Measurements from ENCODE around the gene AKAP7. TPM values are rescaled to one million over a fixed set of nuclear protein-coding genes. Genes with fewer than 3 reads are reported as not detected.
A peak's percentile ranks its signal among the peaks of the same experiment; 100 is the strongest.
"Not testable (repeated sequence)": the region's sequence is repeated elsewhere in the genome, so short reads cannot be mapped to it uniquely, and the experiment has no call there.

AKAP7 gene
- 10 to 100 TPM in 1 of 4 donors, 1 to 10 TPM in 3; 5.9 to 15.1 (median 7.2) TPM for total RNA-seq

- H3K9me3 ChIP-seq, result no peaks in the 10 kb centered on the region
- H3K27me3 ChIP-seq, result no peaks in the 10 kb centered on the region
- WGBS, 2 donors (ENCODE audit: low coverage in 1 of 2), result 0% methylated on average over 5 of the region's 99 CpGs; no CpG with 5 or more reads in 1 of the 2 donors
- no peaks in the 10 kb centered on the region for H3K36me3 ChIP-seq
- peak; percentile 90 for ATAC-seq
- H3K4me3 ChIP-seq, result peak within 1 kb of the TSS; percentile 85 to 88
- peak within 1 kb of the TSS; percentile 85 to 95 (median 92) for H3K27ac ChIP-seq
- peak; percentile 71 to 73 for TF ChIP-seq POLR2A (IDR thresholded peaks at IDR 0.05)
- peak in 1 of 4 experiments; percentile 13 for TF ChIP-seq CTCF (IDR thresholded peaks at IDR 0.05)
- TF ChIP-seq EP300 (IDR thresholded peaks at IDR 0.05), result no peak
- TF ChIP-seq POLR2AphosphoS5 (IDR thresholded peaks at IDR 0.05), result peak; percentile 70
- peaks cover 4 to 29% (median 6%) of the 10 kb centered on the region in 3 donors for H3K4me1 ChIP-seq
Observed at GRCh38 chr6:131135244-131136020, at the start of gene AKAP7. AKAP7 (plus strand) TSS chr6:131135467; CDS start chr6:131135764, 297 bp downstream.

DNA sequence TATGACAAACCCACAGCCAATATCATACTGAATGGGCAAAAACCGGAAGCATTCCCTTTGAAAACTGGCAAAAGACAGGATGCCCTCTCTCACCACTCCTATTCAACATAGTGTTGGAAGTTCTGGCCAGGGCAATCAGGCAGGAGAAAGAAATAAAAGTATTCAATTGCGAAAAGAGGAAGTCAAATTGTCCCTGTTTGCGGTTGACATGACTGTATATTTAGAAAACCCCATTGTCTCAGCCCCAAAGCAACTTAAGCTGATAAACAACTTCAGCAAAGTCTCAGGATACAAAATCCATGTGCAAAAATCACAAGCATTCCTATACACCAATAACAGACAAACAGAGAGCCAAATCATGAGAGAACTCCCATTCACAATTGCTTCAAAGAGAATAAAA, 44.9 kb upstream of the AKAP7 start:
- H3K9me3 ChIP-seq, result peaks cover 0 to 37% (median 0%) of the 10 kb centered on the region in 3 donors
- not testable (repeated sequence) for ATAC-seq, H3K27me3 ChIP-seq, H3K27ac ChIP-seq, H3K36me3 ChIP-seq, H3K4me3 ChIP-seq, H3K4me1 ChIP-seq
- WGBS, 2 donors (ENCODE audit: low coverage in 1 of 2), result 64 to 94% methylated on average over 2 to 3 of the region's 3 CpGs

DNA sequence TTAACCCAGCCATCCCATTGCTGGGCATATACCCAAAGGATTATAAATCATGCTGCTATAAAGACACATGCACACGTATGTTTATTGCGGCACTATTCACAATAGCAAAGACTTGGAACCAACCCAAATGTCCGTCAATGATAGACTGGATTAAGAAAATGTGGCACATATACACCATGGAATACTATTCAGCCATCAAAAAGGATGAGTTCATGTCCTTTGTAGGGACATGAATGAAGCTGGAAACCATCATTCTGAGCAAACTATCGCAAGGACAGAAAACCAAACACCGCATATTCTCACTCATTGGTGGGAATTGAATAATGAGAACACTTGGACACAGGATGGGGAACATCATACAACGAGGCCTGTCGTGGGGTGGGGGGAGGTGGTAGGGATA, 43.3 kb upstream of the AKAP7 start:
- not testable (repeated sequence) for H3K36me3 ChIP-seq, H3K4me3 ChIP-seq, H3K4me1 ChIP-seq, H3K27me3 ChIP-seq, ATAC-seq, H3K27ac ChIP-seq
- 91 to 92% methylated on average over 6 to 7 of the region's 7 CpGs for WGBS, 2 donors (ENCODE audit: low coverage in 1 of 2)
- H3K9me3 ChIP-seq, result peaks cover 0 to 27% (median 0%) of the 10 kb centered on the region in 3 donors

- 89 to 100% methylated on average over 1 of the region's 1 CpG for WGBS, 2 donors (ENCODE audit: low coverage in 1 of 2)
- ATAC-seq, result no peak
- Histone ChIP-seq H3K27me3 (no peaks in the 10 kb centered on the region), H3K4me1 (no peaks in the 10 kb centered on the region), H3K27ac (no peak overlapping the region), H3K4me3 (no peak overlapping the region), H3K9me3 (peaks cover 0 to 27% (median 0%) of the 10 kb centered on the region in 3 donors), H3K36me3 (no peaks in the 10 kb centered on the region)
- TF ChIP-seq POLR2A (IDR thresholded peaks at IDR 0.05), result no peak
- TF ChIP-seq POLR2AphosphoS5 (IDR thresholded peaks at IDR 0.05), result no peak
- no peak for TF ChIP-seq CTCF (IDR thresholded peaks at IDR 0.05)
- TF ChIP-seq EP300 (IDR thresholded peaks at IDR 0.05), result no peak
Observed at GRCh38 chr6:131093334-131093733, 41.9 kb upstream of the AKAP7 start.

GRCh38 chr6:131096786-131097185, 38.5 kb upstream of the AKAP7 start:
- Histone ChIP-seq H3K27me3 (no peaks in the 10 kb centered on the region), H3K9me3 (peaks cover 0 to 26% (median 0%) of the 10 kb centered on the region in 3 donors), H3K4me3 (no peak overlapping the region), H3K27ac (no peak overlapping the region), H3K36me3 (no peaks in the 10 kb centered on the region), H3K4me1 (no peaks in the 10 kb centered on the region)
- 87% methylated on average over 3 of the region's 3 CpGs; no CpG with 5 or more reads in 1 of the 2 donors for WGBS, 2 donors (ENCODE audit: low coverage in 1 of 2)
- TF ChIP-seq POLR2A (IDR thresholded peaks at IDR 0.05), result no peak
- no peak for TF ChIP-seq EP300 (IDR thresholded peaks at IDR 0.05)
- no peak for TF ChIP-seq POLR2AphosphoS5 (IDR thresholded peaks at IDR 0.05)
- TF ChIP-seq CTCF (IDR thresholded peaks at IDR 0.05), result no peak
- ATAC-seq, result no peak

All from gastroesophageal sphincter (tissue), 4 donors.